GM19395 (cell line): Measurements from ENCODE around the gene LAMC3.
"Not testable (repeated sequence)": the region's sequence is repeated elsewhere in the genome, so short reads cannot be mapped to it uniquely, and the experiment has no call there.

Experiments
- ATAC-seq: cut with Tn5 transposase; IDR thresholded peaks from one replicate; pipeline ENCODE4 v1.9.1; 2021; ENCODE audit warnings: mild to moderate bottlenecking, moderate library complexity; ENCODE audit not compliant: unreplicated experiment

The LAMC3 gene

DNA sequence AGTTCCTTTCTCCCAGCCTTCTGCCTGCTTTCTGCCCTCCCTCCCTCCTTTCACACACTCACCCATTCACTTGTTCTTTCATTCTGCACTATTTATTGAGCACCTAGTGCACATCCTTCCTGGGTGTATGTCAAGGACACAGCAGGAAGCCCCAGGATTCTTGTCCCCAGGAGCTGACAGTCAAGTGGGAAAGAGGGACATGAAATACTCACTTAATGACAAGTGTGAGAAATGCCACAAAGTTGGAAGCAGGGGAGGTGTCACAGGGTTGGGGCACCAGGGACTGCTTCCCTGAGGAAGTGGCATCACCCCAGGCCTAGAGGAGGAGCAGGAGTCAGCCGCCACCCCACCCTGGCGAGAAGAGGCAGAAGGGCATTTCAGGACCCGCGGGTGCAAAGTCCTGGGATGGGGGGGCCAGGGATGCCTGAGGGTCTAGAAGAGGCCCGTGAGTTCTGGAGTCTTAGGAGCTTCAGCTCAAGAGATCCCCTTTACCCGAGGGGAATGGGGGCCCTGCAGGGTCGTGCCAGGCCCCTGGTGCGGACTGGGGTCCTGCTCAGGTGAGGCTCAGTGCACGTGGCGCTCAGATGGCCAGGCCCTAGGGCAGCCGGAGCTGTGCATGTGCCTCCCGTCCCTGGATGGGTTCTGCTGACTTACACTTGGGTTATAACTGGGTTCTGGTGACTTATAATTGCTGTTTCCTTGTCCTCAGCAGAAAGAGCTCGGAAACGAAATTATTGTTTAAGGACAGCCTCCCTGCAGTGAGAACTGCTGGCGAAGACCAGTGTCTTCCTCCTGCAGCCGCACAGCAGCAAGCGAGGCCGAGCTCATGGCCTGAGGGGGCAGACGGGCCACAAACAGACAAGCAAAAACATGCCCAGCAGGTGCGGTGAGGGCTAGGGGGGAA is 16.9 kb upstream of the LAMC3 start:
- no peak for ATAC-seq

GRCh38 chr9:130992682-130993032 is 16.3 kb upstream of the LAMC3 start:
- ATAC-seq, result no peak

DNA sequence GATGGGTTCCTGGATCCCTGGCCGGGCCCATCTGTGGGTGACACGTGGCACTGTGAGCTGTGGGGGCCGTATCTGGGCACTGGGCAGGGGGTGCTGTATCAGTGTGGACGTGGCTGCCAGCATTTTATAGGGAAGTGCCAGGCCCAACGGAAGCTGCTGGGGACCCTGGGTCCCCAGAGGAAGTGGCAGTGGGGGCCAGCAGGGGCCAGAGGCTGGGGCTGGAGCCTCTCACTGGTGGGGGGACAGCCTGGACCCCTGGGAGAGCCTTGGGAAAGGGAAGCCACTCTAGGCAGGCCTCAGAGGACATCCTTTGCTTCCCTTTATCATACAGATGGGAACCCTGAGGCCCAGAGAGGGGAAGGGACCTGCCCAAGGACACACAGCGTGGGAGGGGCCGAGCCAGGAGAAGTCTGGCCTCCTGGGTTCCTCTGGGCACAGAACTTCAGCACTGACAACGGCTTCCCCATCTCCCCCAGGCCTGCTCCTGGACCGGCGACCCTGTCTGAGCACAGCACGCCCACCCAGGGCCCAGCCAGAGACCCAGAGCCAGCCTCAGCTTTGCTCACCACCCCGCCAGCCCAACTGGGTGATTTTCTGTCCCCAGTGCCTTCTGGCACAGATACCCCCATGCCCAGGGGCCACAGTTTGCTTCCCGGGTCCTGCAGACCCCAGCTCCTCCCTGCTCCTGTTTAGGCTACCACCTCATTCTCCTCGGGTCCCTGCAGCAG is 15.5 kb upstream of the LAMC3 start:
- no peak for ATAC-seq

DNA sequence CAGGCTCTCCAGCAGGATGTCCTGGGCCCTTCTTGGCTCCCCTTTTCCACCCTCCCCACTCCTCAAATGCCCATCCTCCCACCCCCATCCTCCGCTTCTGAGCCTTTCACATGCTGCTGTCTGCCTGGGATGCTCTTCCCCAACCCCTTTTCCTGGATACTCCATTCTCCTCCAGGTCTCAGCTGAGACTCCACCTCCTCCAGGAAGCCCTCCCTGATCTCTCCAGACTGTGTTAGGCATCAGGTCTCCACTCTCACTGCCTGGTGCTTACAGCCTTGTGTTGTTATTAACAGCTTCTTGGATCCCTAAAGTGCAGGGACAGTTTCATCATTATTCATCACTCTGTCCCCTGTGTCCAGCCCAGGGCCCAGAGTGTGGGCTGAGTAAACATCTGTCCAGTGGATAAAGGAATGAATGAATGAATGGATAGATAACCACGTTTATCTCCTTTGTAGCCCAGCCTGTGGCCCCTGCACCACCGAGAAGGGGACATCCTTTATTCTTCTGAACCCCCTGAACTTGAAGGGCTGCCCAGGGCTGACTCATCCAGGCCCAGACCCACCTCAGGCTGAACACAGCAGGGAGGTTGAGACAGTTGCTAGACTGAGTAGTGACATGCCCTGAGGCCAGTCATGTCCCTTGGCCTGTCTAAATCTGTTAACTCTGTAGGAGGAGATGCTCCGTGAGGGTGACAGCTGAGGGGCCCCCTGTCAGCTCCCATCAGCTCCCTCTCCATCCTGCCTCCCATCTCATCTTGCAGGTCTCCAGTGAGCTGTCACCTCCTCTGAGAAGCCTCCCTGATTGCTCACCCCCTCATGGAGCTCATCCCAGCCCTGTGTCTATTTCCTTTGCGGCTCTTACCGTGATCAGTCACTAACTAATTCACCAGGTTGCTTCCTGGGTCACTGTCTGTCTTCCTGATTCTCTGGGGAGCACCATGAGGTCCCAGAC is 14.6 kb upstream of the LAMC3 start:
- ATAC-seq, result no peak

GRCh38 chr9:130995086-130996011 is 13.6 kb upstream of the LAMC3 start:
- no peak for ATAC-seq

- no peak for ATAC-seq
Measured at GRCh38 chr9:130996205-130996604, 12.8 kb upstream of the LAMC3 start.

DNA sequence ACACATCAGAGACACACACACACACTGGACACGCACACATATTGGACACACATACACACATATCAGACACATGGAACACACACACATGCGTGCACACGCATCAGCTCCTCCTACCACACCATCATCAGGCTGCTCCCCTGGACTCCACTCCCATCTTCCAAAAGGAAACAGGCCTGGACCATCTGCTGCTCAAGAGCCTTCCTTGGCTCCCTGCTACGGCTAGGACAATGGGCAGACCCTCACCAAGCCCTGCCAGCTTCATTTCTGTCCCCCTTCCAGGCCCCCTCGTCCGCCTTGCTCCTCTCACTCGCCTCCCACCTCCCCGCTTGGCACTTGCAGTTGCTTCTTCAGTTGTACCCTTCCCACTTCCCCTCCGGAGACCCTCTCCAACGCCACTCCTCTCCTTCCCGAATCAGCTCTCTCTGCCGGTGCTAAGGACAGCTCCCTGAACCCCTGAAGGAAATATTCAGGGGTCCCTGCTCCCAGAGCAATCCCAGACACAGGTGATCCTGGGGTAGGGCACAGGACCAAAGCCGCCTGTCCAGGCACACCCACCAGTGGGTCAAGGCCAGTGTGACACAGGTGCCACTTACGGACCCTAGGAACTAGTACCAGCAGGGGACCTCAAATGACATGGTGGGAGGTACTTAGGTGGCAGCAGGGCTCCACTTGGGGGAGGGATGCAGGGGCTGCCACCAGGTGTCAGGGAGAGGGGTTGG is 12.1 kb upstream of the LAMC3 start:
- ATAC-seq, result no peak

DNA sequence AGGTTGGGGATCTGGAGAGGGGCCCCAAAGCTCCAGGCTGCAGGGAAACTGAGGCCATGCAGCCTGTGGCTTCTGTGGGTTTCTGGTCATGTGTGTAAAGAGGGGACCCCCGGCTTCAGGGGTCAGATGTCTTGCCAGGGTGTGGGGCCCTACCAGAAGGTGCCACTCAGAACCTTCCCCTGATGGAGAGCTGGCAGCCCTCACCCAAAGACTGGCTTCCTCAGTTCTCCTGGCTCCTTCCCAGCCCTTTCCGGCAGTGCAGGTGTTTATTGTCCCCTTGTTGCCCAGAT is 11.6 kb upstream of the LAMC3 start:
- ATAC-seq, result no peak

GRCh38 chr9:130997925-130998596 is 10.9 kb upstream of the LAMC3 start:
- no peak for ATAC-seq

DNA sequence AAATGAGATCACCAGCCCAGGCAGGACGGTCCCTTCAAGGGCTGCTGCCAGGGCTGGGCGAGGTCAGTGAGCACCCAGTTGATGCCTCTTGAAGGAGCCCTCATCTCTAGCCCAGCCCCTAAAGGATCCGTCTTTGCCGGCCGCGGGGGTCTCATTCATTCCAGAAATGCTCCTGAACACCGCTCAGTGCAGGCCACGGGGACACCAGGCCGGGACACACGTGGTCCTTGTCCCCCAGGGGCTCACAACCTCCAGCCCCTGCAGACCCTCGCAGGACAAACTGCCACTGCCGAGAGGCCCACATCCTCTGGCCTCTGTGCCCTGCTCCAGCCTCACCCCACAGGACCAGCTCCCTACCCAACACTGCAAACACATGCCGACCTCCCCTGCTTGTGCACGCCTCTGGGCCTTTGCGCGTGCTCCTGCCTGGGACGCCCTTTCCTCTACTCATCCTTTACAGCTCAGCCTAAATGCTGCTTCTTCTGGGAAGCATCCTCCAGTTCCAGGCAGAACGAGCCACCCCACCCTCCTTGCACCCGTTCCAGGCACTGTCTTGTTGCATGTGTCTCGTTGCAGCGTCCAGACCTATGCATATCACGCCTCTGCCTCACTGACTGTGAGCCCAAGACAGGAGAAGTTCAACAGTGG is 10.3 kb upstream of the LAMC3 start:
- no peak for ATAC-seq

DNA sequence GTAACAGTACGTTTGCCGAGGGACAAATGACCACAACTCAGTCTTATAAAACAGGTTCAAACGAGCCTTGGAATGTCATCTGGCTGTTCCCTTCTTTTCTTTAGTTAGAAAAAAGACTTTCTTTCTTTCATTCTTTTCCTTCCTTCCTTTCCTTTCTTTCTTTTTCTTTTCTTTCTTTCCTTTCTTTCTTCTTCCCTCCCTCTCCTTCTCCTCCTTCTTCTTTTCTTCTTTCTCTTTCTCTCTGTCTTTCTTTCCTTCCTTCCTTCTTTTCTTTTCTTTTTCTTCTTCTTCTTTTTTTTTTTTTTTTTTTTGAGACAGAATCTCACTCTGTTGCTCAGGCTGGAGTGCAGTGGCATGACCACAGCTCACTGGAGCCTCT is 9.7 kb upstream of the LAMC3 start:
- ATAC-seq, result no peak

- not testable (repeated sequence) for ATAC-seq
Measured at GRCh38 chr9:131000526-131000925, 8.4 kb upstream of the LAMC3 start.

- no peak for ATAC-seq
Measured at GRCh38 chr9:131001021-131001420, 8.0 kb upstream of the LAMC3 start.

DNA sequence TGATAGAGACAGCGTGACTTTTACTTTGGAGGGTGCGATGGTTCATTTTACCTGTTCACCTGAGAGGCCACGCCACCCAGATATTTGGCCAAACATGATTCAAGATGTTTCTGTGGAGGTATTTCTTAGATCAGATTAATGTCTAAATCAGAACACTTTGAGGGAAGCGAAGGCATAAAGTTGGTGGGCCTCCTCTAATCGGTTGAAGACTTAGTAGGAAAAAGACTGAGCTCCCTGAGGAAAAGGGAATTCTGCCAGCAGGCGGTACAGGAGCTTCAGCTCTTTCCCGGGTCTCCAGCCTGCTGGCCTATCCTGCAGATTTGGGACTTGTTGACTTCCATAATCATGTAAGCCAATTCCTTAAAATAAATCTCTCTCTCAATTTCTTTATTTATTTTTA is 7.0 kb upstream of the LAMC3 start:
- no peak for ATAC-seq

GRCh38 chr9:131006601-131007000 is 2.4 kb upstream of the LAMC3 start:
- no peak for ATAC-seq

DNA sequence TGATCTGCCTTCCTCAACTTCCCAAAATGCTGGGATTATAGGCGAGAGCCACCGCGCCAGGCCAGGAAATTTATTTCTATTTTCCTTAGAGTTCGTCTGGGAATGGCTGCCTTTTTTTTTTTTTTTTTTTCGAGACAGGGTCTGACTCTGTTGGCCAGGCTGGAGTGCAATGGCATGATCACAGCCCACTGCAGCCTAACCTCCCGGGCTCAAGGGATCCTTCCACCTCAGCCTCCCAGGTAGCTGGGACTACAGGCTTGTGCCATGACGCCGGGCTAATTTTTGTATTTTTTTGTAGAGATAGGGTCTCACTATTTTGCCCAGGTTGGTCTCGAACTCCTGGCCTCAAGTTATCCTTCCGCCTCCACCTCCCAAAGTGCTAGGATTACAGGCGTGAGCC is 888 bp upstream of the LAMC3 start:
- ATAC-seq, result no peak

DNA sequence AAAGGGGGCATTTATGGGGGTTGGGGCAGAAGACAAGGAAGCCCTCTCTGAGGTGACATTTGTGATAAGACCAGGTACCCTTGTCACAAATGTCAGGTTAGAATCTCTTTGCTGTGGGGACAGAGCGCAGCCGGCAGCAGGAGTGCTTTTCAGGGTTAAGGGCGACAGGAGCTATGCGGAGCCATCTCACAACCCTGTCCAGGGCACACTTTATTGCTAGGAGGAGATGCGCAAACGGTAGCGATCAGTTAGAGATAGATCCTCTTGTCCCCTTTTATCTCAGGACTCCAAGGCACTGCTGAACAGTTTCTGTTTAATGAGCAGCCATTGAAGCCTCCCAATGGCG is 438 bp upstream of the LAMC3 start:
- ATAC-seq, result no peak

DNA sequence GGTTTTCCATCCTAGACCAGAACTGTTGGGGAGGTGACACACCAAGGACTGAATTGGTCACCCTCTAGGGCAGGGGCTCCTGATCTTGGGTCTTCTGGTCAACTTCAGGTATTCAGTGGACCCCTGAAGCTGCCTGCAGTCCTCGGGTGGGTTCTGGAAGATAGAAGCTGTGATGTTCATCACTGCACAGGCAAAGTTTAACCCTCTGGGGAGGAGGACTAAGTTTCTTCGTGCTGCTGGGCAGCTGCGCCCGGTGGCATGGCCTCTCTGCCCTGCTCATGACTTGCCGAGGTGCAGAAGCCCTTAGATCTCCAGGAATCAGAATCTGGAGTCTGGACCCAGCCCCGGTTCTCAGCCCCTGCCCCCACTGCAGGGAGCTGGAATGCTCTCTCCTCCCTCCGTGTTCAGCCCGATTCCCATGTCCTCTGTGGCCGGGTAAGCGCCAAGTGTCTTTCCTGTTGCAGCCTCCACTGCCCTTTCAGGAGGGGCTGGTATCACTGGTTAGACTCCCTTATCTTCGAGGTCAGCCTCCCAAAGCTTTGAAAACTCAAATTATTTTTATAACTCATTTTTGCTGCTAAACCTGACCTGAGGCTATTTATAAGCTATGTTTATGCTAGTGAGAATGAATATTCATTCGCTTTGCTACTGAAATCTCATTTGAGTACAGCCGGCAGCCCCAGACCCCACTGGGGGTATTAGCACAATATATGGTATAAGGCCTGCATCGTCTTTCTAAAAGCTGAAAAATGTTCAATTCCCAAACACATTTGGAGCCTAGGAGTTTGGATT is 1.7 kb downstream of the LAMC3 start:
- ATAC-seq, result no peak
